Upper lobe of left lung (tissue), 6 donors: ENCODE measurements around the gene MTG1. TPM values are rescaled to one million over a fixed set of nuclear protein-coding genes. Genes with fewer than 3 reads are reported as not detected.

Source experiments
- ATAC-seq, 2 donors: fragments of 200-7000 bp; cut with Tn5 transposase; one replicate each; pipeline ENCODE4 v1.9.1; 2022; ENCODE audit warnings: mild to moderate bottlenecking in 2 of 2, moderate library complexity in 2 of 2; ENCODE audit not compliant: low FRiP score in 2 of 2
- DNase-seq, 2 donors: peaks; one replicate each; pipeline ENCODE4 v3.0.0-alpha.2; 2019 to 2020
- H3K27ac ChIP-seq, 4 donors: fragments of 200-600 bp; sonication (generic); one replicate each; pipeline ENCODE4 v1.5.1; 2016 to 2019
- H3K27me3 ChIP-seq, 4 donors: fragments of 200-600 bp; sonication (generic); one replicate each; pipeline ENCODE4 v1.5.1; 2017 to 2019
- H3K36me3 ChIP-seq, 4 donors: fragments of 200-600 bp; sonication (generic); one replicate each; pipeline ENCODE4 v1.5.1; 2016 to 2019
- H3K4me1 ChIP-seq, 4 donors: fragments of 200-600 bp; sonication (generic); one replicate each; pipeline ENCODE4 v1.5.1; 2018 to 2019
- H3K4me3 ChIP-seq, 4 donors: fragments of 200-600 bp; sonication (generic); one replicate each; pipeline ENCODE4 v1.5.1; 2017 to 2019; ENCODE audit warnings: mild to moderate bottlenecking in 2 of 4, moderate library complexity in 1 of 4
- H3K9me3 ChIP-seq, 4 donors: fragments of 200-600 bp; sonication (generic); one replicate each; pipeline ENCODE4 v1.5.1; 2018 to 2019
- EP300 ChIP-seq, 4 donors: sonication (generic); formaldehyde crosslinking; IDR thresholded peaks; one replicate each; pipeline ENCODE4 v1.5.1; 2017; ENCODE audit warnings: antibody characterized with exemption in 4 of 4, control low read depth in 2 of 4
- POLR2A ChIP-seq, 4 donors: fragments of 450-650 bp; IDR thresholded peaks; one replicate each; pipeline ENCODE4 v1.5.1; 2016 to 2017; ENCODE audit warnings: antibody characterized with exemption in 4 of 4, mild to moderate bottlenecking in 2 of 4
- POLR2AphosphoS5 ChIP-seq, 2 donors: sonication (generic); formaldehyde crosslinking; IDR thresholded peaks; one replicate each; pipeline ENCODE4 v1.5.1; 2017; ENCODE audit warnings: antibody characterized with exemption in 2 of 2
- WGBS, 2 donors: methylation state at CpG; one replicate each; pipeline ENCODE4 v1.1.5; 2017 to 2018; 5-methylcytosine and 5-hydroxymethylcytosine counted together
- total RNA-seq, 6 donors: library from RNA; depleted of rRNA in 4 of 6; stranded (reverse); fragments of >200 nt in 4 of 6; gene quantifications; one replicate each; pipeline versions ENCODE4 v1.1.0 to v1.2.1, GENCODE V29; 2016 to 2021
- TF ChIP-seq, protein P1 (sequence below), 6 experiments: fragments of 450-650 bp in 4 of 6; fragments of 200-600 bp in 2 of 6; sonication (generic) in 2 of 6; IDR thresholded peaks; one replicate each; pipeline ENCODE4 v1.5.1; 2016 to 2019; ENCODE audit warnings: antibody characterized with exemption in 6 of 6
- donor health status: DM: no; HTN: no; CAD: no; lungs with moderate emphysema.
- donor health status: DM: no; HTN: yes; CAD: no; lungs with severe emphysema.

MTG1 gene
- total RNA-seq, 6 donors from 2014 or later = 21.0 to 155 (median 40.8) TPM

GRCh38 chr10:133349160-133349568 lies 44.8 kb upstream of the MTG1 start:
- H3K27me3 ChIP-seq = peaks cover 0 to 15% (median 2%) of the 10 kb centered on the region in 4 donors
- no peaks in the 10 kb centered on the region for H3K36me3 ChIP-seq
- no peak for TF ChIP-seq POLR2A (IDR thresholded peaks at IDR 0.05)
- TF ChIP-seq EP300 (IDR thresholded peaks at IDR 0.05) = no peak
- TF ChIP-seq POLR2AphosphoS5 (IDR thresholded peaks at IDR 0.05) = no peak
- TF ChIP-seq, protein P1, sequence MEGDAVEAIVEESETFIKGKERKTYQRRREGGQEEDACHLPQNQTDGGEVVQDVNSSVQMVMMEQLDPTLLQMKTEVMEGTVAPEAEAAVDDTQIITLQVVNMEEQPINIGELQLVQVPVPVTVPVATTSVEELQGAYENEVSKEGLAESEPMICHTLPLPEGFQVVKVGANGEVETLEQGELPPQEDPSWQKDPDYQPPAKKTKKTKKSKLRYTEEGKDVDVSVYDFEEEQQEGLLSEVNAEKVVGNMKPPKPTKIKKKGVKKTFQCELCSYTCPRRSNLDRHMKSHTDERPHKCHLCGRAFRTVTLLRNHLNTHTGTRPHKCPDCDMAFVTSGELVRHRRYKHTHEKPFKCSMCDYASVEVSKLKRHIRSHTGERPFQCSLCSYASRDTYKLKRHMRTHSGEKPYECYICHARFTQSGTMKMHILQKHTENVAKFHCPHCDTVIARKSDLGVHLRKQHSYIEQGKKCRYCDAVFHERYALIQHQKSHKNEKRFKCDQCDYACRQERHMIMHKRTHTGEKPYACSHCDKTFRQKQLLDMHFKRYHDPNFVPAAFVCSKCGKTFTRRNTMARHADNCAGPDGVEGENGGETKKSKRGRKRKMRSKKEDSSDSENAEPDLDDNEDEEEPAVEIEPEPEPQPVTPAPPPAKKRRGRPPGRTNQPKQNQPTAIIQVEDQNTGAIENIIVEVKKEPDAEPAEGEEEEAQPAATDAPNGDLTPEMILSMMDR (IDR thresholded peaks at IDR 0.05) = no peak
- H3K9me3 ChIP-seq = no peaks in the 10 kb centered on the region
- ATAC-seq (no peak), DNase-seq (no peak)
- no peaks in the 10 kb centered on the region for H3K4me1 ChIP-seq
- no peak overlapping the region for H3K4me3 ChIP-seq
- WGBS, 2 donors = 84 to 87% methylated on average over 8 of the region's 8 CpGs
- H3K27ac ChIP-seq = no peak overlapping the region

GRCh38 chr10:133349577-133350011 lies 44.4 kb upstream of the MTG1 start:
- WGBS, 2 donors = 73 to 83% methylated on average over 5 to 8 of the region's 9 CpGs
- Histone ChIP-seq H3K4me1 (no peaks in the 10 kb centered on the region), H3K27me3 (peaks cover 0 to 15% (median 2%) of the 10 kb centered on the region in 4 donors), H3K9me3 (no peaks in the 10 kb centered on the region), H3K4me3 (no peak overlapping the region), H3K27ac (no peak overlapping the region), H3K36me3 (no peaks in the 10 kb centered on the region)
- TF ChIP-seq EP300 (IDR thresholded peaks at IDR 0.05) (no peak), POLR2AphosphoS5 (IDR thresholded peaks at IDR 0.05) (no peak), POLR2A (IDR thresholded peaks at IDR 0.05) (no peak)
- TF ChIP-seq, protein P1 (IDR thresholded peaks at IDR 0.05) = no peak
- no peak for ATAC-seq
- peak in 1 of 2 donors; percentile 72 for DNase-seq

DNA sequence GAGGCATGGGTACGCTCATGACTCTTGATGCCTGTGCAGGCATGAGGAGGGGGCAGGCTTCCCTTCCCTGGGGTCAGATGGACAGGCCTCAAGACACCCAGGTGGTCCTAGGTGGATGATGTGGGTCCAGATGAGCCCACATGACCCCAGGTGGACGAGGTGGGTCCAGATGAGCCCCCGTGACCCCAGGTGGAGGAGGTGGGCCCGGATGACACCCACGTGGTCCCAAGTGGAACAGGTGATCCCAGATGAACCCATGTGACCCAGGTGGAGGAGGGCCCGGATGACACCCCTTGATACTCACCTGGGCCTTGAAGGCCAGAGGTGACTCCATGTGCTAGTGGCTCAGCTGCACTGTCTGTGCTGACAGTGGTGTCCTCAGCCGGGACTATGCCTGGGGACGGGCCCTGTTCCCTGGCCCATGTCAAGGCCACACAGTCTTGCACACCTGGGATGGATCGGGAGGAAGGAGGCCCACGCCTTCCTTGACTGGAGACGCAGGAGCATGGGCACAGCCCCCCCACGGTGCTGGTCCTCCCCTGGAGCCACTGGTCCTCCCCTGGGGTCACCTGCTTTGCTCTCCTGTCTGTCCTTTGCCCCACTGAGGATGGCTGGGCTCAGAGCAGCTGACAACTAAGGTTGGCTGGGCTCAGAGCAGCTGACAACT lies 43.5 kb upstream of the MTG1 start:
- Histone ChIP-seq H3K27me3 (peaks cover 0 to 15% (median 2%) of the 10 kb centered on the region in 4 donors), H3K27ac (no peak overlapping the region), H3K4me1 (no peaks in the 10 kb centered on the region), H3K9me3 (no peaks in the 10 kb centered on the region), H3K36me3 (no peaks in the 10 kb centered on the region), H3K4me3 (no peak overlapping the region)
- DNase-seq (peak in 1 of 2 donors; percentile 56), ATAC-seq (no peak)
- TF ChIP-seq EP300 (IDR thresholded peaks at IDR 0.05) (no peak), POLR2A (IDR thresholded peaks at IDR 0.05) (no peak), POLR2AphosphoS5 (IDR thresholded peaks at IDR 0.05) (no peak)
- TF ChIP-seq, protein P1 (IDR thresholded peaks at IDR 0.05) = no peak
- 68 to 80% methylated on average over 1 to 12 of the region's 12 CpGs for WGBS, 2 donors

GRCh38 chr10:133350950-133351329 lies 43.0 kb upstream of the MTG1 start:
- no peak overlapping the region for H3K27ac ChIP-seq
- no peak overlapping the region for H3K4me3 ChIP-seq
- no peaks in the 10 kb centered on the region for H3K36me3 ChIP-seq
- H3K4me1 ChIP-seq = peaks cover 0 to under 1% (median 0%) of the 10 kb centered on the region in 4 donors
- H3K9me3 ChIP-seq = no peaks in the 10 kb centered on the region
- no peak for TF ChIP-seq POLR2A (IDR thresholded peaks at IDR 0.05)
- no peak for TF ChIP-seq POLR2AphosphoS5 (IDR thresholded peaks at IDR 0.05)
- TF ChIP-seq, protein P1 (IDR thresholded peaks at IDR 0.05) = no peak
- no peak for ATAC-seq
- peak in 1 of 2 donors; percentile 58 for DNase-seq
- WGBS, 2 donors = 56 to 76% methylated on average over 4 to 10 of the region's 13 CpGs
- peaks cover 0 to 15% (median under 1%) of the 10 kb centered on the region in 4 donors for H3K27me3 ChIP-seq
